NCI-H1105 treated with DMSO at 0.1 percent for 48 hours (cell line): ENCODE measurements around the gene G2E3.

Experiments
- DNase-seq: peaks from one replicate; lab custom pipeline; 2025; lab: John Stamatoyannopoulos, UW

G2E3 gene

DNA sequence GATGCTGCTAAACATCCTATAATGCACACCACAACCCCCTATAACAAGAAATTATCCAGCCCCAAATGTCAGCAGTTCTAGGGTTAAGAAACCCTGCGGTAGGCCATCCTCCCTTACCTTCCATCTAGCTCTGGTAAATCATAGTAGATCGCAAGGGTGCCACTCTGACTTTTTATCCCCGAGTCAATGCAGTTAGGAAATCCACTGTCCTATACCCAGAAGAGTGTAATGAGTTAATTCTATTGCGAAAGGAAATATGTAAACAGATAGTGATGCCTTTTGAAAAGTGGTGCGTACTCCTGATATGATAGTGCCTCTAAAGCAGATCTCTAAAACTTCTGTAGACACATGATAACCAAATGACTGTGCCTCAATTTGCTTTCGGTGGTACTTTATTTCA lies 93.0 kb downstream of the G2E3 start:
- DNase-seq, result no peak

DNA sequence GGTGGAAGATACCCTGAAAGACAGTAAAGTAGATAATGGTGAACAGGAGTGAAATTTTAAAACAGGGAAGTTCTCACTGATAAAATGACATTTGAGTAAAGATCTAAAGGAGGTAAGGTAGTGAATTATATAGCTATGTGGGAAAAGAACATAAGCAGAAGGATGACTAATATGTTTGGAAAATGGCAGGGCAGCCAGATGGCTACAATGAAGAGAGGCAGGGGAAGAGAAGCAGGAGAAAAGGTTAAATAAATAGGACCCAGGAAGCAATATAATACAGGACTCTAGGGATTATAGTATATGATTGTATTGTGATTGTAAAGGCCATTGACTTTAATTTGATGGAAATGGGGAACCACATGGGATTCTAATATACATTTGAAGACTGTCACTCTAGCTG lies 96.2 kb downstream of the G2E3 start:
- no peak for DNase-seq

DNA sequence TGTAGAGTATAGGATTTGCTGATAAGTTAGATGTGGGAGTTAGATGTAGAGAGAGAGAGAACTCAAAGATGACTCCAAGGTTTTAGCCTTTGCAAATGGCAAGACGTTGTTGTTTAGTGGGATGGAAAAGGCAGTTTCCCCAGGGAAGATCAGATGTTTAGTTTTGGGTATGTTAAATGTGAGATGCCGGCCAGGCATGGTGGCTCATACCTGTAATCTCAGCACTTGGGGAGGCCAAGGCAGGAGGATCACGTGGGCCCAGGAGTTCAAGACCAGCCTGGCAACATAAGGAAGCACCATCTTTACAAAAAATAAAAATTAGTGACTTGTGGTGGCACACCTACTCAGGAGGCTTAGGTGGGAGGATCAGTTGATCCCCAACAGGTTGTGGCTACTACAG lies 96.7 kb downstream of the G2E3 start:
- no peak for DNase-seq

DNA sequence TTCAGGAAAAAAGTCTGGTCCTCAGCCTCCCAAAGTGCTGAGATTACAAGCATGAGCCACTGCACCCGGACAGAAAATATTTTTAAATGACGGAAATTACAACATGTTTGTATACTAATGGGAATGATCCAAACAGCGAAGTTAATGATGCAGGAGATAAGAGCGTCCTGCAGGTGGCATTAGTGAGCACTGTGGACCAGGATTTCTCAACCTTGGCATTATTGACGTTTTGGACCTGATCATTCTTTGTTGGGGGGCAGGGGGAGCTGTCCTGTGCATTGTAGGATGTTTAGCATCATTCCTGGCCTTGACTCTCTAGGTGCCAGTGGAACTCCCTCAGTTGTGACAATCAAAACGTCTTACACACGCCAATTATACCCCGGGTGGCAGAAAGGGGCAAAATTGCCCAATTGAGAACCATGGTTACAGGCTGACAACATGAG lies 97.3 kb downstream of the G2E3 start:
- DNase-seq, result peak; percentile 50

GRCh38 chr14:30657050-30657449 lies 98.1 kb downstream of the G2E3 start:
- no peak for DNase-seq

DNA sequence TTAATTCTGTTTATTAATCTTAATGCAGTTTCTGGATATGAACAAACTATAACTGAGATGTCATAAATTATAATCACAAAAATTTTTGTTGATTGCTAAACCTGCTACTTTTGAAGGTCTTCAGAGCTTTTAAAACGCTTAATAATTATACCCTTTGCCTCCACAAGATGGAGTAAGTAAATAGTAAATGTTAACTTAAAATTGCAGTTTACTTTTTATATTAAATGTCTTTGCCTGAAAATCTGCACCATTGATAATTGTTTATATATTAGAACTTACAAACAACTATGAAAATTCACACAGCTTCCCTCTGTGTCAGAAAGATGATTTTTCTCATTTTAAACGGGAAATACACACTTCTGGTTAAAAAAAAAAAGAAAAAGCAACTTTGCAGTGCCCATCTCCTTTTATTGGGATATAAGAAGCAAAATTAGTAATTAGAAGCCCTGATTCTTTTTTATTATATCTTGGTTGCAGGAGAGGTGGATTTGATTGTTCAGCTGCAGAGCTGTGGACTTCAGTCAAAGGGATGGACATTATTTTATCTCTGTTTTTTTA lies 98.7 kb downstream of the G2E3 start:
- DNase-seq, result peak; percentile 14

- no peak for DNase-seq
These were observed 99.7 kb downstream of the G2E3 start for GRCh38 chr14:30658645-30659044.

DNA sequence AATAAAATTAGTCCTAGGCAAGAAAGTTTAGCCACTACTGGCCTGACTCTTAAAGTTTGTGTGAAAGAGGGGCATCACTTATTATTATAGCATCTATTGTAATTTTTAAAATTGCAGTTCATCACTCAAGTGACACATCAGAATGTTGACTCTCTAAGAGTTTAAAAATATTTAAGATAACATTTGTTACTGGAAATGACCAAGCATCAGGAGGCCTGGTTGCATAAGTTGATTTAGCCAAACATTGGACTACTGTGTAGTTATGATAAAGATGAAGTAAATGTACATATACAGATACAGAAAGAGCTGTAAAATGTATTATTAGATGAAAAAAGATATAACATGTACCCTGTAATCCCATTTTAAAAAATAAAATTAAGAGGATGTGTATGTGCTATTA lies 110.6 kb downstream of the G2E3 start:
- DNase-seq, result no peak
